ENCODE data around the gene BTG1.

- no peak for TF ChIP-seq CTCF (IDR thresholded peaks at IDR 0.05; ENCODE audit: low read depth, low read length, missing input control)
- TF ChIP-seq TAF1 (conservative IDR thresholded peaks at IDR 0.05): no peak
- no peak for TF ChIP-seq ZBTB33 (IDR thresholded peaks at IDR 0.05)
- no peak for TF ChIP-seq JUND (IDR thresholded peaks at IDR 0.05)
- no peak for TF ChIP-seq FOXA1 (IDR thresholded peaks at IDR 0.05)
- no peak for TF ChIP-seq RAD21 (IDR thresholded peaks at IDR 0.05)
- TF ChIP-seq MAX (IDR thresholded peaks at IDR 0.05): no peak
- TF ChIP-seq YY1 (IDR thresholded peaks at IDR 0.05): no peak
- TF ChIP-seq SP1 (IDR thresholded peaks at IDR 0.05): no peak
Observed at GRCh38 chr12:92105676-92106075, 40.0 kb downstream of the BTG1 start.

Data from liver (tissue), 3 donors.